Measurements from ENCODE around the gene CARMIL1.

DNA sequence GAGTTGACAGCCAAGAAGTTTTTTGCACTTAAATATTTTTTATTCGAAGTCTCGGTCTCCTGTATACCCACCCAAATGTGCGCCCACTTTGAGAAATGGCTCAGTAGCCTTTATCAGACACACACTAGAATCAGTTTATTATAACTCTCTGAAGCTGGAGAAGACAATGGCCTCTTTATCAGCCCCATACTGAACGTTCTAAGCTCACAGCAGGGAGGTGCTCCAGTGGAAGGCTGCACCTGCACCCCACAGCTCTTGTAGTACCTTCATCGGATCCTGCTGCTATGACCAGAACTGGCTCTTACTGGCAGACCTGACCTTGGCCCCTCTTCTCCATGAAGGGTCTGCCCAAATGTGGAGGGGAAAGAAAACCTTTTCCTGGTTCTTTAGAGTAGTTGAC, 207.8 kb downstream of the CARMIL1 start:
- TF ChIP-seq POLR2A (IDR thresholded peaks at IDR 0.05) (no peak), CTCF (IDR thresholded peaks at IDR 0.05) (no peak)
